ENCODE measurements around the gene QSOX2. TPM values are rescaled to one million over a fixed set of nuclear protein-coding genes. Genes with fewer than 3 reads are reported as not detected.
A peak's percentile ranks its signal among the peaks of the same experiment; 100 is the strongest.

QSOX2 gene
- total RNA-seq, 1 donor from 2014 or later = 5.1 TPM

DNA sequence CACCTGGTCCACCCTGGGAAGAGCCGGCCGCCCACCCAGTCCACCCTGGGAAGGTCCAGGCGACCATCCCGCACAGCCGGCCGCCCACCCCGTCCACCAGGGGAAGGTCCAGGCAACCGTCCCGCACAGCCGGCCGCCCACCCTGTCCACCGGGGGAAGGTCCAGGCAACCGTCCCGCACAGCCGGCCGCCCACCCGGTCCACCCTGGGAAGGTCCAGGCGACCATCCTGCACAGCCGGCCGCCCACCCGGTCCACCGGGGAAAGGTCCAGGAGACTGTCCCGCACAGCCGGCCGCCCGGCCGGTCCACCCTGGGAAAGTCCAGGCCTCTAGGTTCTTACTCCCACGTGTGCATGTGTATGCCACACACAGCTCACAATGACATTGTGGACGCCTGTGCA lies 6.7 kb upstream of the QSOX2 start:
- DNase-seq (ENCODE audit: low read depth in 2 of 2) = no peak

DNA sequence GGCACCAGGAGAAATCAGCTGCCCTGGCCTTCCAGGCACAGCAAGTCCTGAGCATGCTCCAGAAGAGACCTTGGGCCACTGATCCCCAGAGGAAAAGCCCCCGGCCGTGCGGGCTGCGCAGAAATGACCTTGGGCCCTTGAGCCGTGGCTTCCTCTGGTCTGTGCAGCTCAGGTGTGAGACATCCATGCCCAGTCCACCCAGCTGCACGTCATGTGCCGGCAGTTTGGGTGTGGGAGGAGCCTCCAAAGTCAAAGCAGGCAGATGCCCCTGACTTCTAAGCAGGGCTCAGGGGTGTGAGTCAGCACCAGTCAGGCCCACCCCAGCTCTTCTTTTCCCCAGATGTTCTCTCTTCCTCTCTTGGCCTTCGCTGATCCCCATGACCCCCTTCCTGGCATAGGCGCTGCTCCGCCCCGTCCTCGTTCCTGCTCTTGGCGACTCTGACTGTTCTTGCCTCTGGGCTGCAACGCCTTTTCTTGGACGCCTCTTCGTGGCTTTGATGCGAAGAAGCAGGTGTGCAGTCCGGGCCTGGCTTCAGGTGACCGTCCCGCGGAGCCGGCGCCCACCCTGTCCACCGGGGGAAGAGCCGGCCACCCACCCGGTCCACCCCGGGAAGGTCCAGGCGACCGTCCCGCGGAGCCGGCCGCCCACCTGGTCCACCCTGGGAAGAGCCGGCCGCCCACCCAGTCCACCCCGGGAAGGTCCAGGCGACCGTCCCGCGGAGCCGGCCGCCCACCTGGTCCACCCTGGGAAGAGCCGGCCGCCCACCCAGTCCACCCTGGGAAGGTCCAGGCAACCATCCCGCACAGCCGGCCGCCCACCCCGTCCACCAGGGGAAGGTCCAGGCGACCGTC lies 5.9 kb upstream of the QSOX2 start:
- DNase-seq (ENCODE audit: low read depth in 2 of 2) = no peak

DNA sequence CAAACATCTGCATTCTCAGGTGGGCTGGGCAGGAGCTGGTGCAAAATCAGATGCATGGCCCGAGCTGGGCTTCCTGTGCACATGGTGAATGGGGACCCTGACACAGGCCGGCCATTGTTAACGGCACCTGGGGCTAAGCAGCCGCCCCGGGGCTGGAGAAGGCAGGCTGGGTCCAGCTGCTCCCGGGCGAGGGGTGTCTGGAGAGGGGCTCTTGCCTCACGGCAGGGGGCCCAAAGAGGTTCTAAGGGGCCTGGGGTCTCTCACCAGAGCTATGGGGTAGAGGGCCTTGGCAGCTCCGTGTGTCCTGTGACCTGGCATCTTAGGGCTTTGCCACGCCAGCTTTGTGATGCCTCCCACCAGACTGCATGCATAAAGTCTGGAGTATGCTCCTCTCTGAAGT lies 5.1 kb upstream of the QSOX2 start:
- DNase-seq (ENCODE audit: low read depth in 2 of 2) = no peak

DNA sequence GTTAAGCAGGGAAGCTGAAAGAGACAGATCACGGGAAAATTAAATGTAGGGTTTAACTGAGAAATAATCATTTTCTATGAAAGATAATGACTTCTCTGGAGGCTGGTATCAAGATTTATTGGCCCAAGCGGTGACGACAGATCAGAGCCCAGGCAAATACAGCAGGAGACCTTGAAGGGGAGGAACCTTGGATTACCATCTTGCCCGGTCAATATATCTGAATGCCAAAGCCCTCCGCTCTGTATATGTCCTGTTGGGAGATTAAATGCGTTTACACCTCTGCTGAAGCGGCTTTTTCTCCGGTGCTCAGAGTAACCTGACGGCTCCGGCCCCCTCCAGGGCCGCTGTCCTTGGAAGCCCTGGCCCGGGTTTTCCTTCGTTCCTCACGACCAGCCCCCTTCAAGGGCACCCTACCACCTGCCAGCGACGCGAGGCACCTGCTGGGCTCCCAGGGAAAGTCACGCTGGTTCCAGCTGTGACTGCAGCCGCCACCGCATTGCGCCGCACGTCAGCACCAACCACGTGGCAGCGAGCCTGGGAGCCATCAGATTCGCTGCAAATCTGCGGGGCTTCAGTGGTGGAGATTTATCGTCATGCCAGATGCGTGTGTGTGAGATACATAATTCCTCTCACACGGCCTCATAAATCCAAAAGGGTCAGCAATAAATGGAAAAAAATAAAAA lies 4.4 kb upstream of the QSOX2 start:
- no peak for DNase-seq (ENCODE audit: low read depth in 2 of 2)

DNA sequence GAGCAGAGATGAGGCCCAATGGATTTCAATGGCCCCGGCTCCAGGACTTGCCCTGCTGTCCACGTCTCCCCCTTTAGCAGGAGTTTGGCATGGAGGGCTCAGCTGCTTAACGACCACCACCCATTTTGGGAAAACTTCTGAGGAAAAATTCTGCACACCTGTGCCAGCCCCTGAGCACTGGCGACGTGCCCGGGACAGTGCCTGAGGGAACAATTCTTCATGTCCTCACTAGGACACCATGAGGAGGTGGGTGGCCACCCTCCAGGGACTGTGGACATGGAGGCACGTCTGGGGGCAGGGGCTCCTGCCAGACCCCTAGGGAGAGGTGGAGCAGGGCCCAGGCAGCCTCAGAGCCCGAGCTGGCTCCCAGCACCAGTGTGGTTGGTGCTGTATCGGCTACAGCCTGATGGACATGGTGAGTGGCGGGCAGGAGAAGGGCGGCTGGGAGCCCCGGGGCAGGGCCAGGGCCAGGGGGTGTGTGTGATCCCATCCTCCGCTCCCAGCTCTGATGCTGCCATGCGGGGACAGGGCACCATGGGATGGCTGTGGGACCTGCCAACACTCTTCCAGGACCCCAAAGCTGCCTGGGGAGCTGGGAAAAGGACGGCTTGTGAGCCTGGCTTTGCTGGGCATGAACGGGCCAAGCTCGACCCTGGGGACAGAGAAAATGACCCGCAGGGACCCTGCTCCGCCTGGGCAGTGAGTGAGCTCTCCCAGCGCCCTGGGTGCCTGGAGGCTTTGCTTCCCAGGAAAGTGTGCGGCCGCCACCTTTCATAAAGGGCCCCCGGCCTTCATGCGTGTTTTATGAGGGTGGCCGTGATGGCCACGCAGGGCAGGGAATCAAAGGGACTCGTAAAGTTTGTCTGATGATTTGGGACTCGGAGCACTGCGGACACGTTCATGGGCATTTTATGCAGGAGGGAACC lies 3.6 kb upstream of the QSOX2 start:
- DNase-seq (ENCODE audit: low read depth in 2 of 2) = no peak

DNA sequence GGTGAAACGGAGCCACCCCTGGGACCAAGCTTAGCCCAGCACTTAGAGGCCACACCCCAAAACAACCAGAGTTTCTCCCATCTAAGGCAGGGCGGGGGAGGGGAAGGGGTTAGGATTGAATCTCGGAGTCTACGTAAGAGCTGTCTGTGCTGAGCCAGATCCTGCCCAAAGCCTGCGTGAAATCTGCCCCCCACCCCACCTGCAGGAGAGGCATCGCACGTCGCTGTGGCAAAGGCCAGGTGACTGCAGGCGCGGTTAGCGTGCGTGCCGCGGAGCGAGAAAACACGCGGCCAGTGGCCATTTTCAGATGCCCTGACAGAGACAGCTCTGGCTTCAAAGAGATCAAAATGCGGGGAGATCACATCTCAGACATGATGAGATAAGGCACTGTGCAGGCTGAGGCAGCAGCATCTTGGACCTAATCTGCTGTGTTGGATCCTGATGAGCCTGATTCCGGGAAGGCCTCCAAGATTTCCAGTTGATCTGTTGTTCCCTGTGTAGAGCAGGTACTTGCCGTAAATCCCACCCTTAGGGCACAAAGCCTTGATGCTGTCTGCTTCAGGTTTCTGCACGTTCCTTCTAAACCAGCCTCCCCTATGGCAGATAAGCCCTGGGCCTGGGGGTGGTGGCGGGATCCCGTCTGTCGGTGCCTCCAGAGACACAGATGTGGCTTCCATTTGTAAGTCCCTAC lies 2.5 kb upstream of the QSOX2 start:
- no peak for DNase-seq (ENCODE audit: low read depth in 2 of 2)

DNA sequence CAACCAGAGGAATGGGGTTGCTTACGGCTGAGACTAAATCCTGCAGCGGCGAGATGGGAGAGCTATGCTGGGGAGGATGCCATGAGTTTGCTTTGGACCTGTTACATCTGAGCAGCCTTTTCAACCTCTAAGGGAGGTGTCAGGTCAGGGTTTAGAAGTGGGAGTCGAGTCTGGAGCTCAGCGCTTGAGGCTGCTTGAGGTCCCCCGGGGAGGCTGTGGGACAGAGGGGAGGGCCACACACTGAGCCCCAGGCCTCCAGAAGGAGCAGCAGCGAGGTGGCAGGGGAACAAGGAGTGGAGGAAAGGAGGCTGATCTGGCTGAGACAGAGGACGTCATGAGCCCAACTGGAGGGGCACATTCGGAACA lies 1.9 kb upstream of the QSOX2 start:
- no peak for DNase-seq (ENCODE audit: low read depth in 2 of 2)

DNA sequence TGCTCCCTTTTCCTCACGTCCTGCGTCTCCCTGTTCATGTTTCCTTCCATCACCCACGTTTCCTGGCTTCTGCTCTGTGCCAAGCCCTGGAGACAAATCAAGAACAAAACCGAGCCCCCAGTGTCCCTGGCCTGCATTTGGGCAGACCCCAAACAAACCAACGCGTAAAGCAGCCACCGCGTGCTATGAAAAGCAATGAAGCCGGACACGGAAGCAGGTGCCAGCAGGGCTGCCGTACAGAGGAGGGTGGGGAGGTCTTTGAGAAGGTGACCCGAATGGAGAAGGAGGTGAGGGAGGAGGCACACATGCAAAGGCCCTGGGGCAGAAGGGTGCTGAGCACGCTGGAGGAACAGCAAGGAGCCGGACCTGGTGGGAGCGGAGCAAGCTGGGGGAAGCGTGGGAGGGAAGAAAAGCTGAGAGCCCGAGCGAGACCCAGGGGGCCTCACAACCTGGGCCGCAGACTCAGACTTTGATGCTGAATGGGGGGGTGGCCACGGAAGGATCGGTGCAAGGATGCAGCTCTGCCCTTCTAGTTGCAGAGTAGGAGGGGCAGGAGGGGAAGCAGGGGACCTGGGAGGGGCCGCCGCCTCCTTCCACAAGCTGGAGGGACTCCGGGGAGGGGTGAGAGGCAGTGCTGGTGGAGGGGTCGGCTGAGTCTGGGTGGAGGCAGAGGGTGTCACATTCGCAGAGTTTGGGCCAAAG lies 1.4 kb upstream of the QSOX2 start:
- no peak for DNase-seq (ENCODE audit: low read depth in 2 of 2)

DNA sequence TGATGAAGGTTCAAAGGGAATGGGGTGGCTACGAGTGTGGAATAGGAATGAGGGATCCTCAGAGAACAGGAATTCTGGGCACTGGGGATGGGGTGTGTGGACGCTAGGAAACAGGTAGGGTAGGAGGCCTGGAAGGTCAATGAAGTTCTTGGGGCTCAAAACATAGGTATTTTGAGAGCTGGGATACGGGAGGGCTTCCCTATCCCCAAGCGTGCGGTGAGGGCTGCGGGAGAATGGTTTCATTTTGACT lies 718 bp downstream of the QSOX2 start:
- DNase-seq (ENCODE audit: low read depth in 2 of 2) = no peak

DNA sequence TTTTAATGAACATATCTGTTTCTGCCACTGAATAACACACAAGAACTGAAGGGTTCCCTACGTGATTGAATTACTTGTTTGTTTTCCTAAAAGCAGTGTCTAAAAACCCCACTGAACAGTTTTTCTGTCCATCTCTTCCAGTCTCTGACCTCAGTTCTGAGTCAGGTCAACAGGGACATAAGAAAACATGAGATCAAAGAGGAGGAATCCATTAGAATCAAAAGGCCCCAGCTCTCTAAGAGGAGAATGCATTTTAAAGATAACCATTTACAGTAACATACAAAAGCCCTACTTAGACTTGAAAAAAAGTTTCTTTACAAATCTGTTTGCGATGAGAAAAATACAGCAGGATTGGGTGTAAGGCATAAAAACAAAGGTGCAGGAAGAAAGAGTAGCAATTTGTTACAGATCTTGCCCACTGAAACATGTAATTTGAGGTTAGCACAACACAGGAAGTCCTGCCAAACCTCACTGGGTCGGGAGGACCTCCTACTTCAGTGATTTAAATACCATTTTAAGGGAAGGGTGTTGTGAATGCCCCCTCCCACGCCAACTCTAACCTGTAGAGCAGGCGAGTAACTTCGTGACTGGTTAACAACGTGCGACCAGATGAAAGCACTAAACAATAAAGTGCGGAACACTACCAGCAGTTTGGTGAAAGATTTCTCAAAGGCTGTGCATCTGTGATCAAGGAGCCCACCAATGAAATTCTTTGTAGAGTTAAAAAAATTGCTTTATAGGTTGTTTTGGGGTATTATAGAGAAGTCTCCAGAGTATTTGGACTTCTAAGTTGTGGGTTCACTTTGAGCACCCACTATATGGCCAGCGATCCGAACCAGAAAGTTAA lies 1.3 kb downstream of the QSOX2 start:
- DNase-seq (ENCODE audit: low read depth in 2 of 2) = no peak

DNA sequence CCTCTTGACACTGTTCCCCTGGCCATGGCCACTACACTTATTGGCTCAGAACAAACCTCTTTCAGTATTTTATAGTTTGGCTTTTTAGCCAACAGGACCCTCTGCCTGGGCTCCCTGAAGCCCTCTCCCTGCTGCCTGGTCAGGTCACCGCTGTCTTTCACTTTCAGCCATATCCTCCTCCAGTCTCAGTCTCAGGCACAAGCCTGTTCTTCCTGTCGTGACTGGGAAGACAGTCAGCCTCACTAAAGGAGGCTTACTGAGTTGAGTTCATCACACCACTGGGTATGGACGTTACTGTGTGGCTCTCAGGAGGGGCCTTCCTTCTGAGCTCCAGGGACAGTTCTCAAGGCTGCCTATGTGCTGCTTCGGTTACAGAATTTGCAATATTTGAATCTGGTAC lies 2.0 kb downstream of the QSOX2 start:
- no peak for DNase-seq (ENCODE audit: low read depth in 2 of 2)

DNA sequence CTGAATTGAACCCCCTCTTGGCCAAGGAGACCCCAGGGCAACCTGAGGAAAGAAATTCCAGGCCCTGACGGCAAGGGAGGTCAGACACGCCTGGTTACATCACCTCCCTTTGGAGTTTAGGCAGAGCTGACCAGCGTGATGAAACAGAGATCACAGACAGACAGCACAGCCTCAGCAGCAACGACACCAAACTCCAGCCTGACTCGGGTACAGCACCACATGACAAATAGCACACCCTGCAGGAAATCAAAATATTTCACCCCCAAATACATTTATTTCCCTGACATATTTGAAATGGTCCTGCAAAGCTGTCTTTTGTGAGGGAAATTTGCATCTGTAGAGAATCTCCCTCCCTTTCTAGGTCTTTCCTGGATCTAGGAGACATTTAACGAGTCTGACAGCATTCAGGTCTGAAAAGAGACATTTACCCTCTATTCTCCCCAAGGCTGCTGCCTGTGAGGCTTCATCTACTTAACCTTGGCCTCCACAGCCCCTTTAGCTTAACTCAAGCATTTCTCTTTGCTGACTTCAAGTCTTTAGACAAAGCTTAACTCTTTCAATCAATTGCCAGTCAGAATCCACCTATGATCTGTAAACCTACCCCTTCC lies 2.6 kb downstream of the QSOX2 start:
- DNase-seq (ENCODE audit: low read depth in 2 of 2) = no peak

DNA sequence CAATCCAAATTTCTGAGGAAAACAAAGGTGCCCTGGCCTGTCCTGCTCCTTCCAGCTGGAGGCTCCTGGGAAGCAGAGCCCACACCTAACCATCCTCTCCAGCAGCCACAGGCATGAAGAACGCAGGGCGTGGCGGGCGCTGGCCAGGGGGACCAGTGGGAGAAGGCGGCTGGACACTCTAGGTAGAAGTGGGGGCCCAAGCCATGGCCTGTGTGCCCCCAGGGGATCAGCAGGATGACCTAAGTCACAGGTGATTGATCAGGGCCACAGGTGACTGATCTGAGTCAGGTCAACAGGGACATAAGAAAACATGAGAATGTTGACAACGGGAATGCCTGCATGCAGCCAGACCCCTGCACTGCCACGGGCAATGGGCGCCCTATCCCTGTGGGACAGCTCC lies 3.4 kb downstream of the QSOX2 start:
- no peak for DNase-seq (ENCODE audit: low read depth in 2 of 2)

DNA sequence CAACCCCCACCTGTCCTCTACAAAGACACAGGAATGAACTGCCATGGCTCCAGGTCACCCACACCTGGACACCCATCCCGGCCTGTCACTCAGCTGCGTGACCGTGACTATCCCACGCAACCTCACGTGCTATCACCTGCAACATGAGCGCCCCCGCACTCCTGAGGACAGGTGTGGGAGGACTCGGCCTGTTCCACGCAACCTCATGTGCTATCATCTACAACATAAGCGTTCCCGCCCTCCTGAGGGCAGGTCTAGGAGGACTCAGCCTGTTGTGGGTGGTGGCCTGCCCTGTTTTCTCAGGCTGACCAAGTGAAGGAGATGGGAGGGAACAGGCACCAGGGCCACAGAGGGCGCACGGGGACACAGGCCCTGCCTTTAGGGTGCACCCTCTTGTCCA lies 4.1 kb downstream of the QSOX2 start:
- no peak for DNase-seq (ENCODE audit: low read depth in 2 of 2)

DNA sequence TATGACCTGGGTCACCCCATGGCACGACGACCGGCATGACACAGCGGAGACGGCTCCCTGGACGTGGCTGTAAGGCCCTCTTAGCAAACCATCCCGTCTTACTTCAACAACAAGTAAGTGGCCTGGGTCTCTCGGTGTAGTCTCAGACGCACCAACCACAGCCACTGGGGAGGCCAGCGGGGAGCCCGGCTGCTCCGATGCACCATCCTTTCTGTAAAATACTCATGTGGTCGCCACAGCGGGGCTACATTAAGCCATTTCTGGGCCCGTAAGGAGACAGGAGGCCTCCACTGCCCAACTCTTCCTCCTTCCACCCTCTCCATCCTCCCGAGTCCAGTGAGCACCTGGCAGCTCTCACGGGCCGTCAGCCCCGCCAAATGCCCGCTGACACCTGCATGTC lies 4.7 kb downstream of the QSOX2 start:
- no peak for DNase-seq (ENCODE audit: low read depth in 2 of 2)

DNA sequence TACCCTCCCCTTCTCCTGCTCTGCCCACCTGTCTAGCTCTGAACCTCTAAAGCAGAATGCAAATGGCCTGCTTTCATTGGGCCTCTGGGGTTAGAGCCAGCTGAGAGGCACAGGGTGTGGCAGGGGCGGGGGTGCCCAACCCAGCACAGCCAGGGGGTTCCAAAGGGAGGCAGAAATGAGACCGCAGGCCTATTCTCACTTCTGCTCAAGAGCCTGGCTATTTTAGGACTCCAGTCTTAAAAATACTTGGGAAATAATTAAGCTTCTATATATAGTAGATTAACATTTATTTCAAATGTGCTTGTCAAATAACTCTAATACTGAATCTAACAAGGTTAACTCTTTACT lies 5.7 kb downstream of the QSOX2 start:
- no peak for DNase-seq (ENCODE audit: low read depth in 2 of 2)

DNA sequence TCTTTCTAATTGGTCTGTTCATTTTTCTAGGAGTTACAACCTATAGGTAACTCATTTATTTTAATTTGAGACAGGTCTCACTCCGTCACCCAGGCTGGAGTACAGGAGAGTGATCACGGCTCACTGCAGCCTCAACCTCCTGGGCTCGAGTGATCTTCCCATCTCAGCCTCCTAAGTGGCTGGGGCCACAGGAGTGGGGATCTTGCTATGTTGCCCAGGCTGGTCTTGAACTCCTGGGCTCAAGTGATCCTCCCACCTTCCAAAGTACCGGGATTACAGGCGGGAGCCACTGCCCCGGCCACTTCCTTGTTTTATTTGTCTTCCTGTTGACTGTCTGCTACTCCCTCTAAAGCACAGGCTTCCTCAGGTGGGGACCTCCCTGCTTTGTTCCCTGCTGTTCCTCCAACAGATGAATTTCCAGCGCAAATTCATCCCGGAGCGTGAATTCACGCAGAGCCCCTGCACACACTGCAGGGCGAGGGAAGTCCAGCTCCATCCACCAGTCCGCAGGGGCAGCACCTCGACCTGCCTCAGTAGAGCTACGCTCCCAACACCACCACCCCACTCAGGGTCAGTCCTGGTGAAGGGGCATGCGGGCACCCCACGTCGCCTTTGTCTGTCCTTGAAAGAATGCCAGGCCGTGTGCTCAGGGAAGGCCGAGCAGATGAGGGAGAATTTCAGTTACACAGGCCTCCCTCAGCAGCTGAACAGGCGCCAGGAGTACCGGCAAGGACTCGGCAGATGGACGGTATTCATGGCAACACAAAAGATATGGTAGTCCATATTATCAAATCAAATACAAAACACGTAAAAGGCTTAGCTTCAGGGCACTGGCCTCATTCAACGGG lies 6.3 kb downstream of the QSOX2 start:
- DNase-seq (ENCODE audit: low read depth in 2 of 2) = peak in 1 of 2 donors; percentile 16

DNA sequence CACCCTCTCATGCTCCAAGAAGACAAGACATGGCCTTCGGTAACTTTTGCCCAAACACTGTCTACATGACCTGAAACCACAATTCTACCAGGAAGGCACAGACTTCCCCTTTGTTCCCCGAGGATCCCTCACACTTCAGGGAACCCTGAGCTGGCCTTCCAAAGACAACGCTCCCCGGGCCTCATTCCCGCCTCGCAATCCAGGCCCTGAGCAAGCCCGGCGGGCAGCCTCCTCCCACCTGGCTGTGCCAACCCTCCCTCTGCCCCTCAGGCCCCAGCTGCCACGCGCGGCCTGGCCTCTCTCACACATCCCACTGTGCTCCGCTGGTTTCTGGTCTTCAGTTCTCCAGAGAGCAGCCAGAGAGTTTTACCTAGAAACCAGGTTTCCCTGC lies 7.3 kb downstream of the QSOX2 start:
- no peak for DNase-seq (ENCODE audit: low read depth in 2 of 2)

All from dermis microvascular lymphatic vessel endothelial cell (primary cell).